Neural cell (in vitro differentiated cells): Measurements from ENCODE around the gene HSPB3.
"Not testable (repeated sequence)": the region's sequence is repeated elsewhere in the genome, so short reads cannot be mapped to it uniquely, and the experiment has no call there.

Source experiments
- EP300 ChIP-seq: fragments of 450-650 bp; conservative IDR thresholded peaks from 2 replicates; pipeline ENCODE4 v1.6.1; 2014; ENCODE audit warnings: antibody characterized with exemption, mild to moderate bottlenecking, moderate library complexity; ENCODE audit not compliant: poor library complexity, severe bottlenecking
- EZH2 ChIP-seq: fragments of 200-600, 300-800 bp; shearing (Covaris generic), sonication (generic); IDR thresholded peaks from 2 replicates; pipeline ENCODE4 v1.6.1; 2014; ENCODE audit warnings: antibody characterized with exemption, low read length, borderline replicate concordance, mild to moderate bottlenecking; ENCODE audit not compliant: insufficient read depth, poor library complexity, severe bottlenecking
- TF ChIP-seq, protein P1 (sequence below): fragments of 450-650 bp; IDR thresholded peaks from 2 replicates; pipeline ENCODE4 v1.5.1; 2014; ENCODE audit warnings: antibody characterized with exemption, mild to moderate bottlenecking, moderate library complexity; ENCODE audit not compliant: poor library complexity, severe bottlenecking
- TF ChIP-seq, protein P2 (sequence below): IDR thresholded peaks from 2 replicates; pipeline ENCODE4 v1.6.1; 2012; ENCODE audit warnings: borderline replicate concordance

DNA sequence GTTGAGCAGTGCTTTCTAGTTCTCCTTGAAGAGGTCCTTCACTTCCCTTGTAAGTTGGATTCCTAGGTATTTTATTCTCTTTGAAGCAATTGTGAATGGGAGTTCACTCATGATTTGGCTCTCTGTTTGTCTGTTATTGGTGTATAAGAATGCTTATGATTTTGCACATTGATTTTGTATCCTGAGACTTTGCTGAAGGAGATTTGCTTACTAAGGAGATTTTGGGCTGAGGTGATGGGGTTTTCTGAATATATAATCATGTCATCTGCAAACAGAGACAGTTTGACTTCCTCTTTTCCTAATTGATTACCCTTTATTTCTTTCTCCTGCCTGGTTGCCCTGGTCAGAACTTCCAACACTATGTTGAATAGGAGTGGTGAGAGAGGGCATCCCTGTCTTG lies 30.2 kb downstream of the HSPB3 start:
- TF ChIP-seq EP300, EZH2: not testable (repeated sequence)
- TF ChIP-seq, protein P1, sequence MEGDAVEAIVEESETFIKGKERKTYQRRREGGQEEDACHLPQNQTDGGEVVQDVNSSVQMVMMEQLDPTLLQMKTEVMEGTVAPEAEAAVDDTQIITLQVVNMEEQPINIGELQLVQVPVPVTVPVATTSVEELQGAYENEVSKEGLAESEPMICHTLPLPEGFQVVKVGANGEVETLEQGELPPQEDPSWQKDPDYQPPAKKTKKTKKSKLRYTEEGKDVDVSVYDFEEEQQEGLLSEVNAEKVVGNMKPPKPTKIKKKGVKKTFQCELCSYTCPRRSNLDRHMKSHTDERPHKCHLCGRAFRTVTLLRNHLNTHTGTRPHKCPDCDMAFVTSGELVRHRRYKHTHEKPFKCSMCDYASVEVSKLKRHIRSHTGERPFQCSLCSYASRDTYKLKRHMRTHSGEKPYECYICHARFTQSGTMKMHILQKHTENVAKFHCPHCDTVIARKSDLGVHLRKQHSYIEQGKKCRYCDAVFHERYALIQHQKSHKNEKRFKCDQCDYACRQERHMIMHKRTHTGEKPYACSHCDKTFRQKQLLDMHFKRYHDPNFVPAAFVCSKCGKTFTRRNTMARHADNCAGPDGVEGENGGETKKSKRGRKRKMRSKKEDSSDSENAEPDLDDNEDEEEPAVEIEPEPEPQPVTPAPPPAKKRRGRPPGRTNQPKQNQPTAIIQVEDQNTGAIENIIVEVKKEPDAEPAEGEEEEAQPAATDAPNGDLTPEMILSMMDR = not testable (repeated sequence)
- TF ChIP-seq, protein P2, sequence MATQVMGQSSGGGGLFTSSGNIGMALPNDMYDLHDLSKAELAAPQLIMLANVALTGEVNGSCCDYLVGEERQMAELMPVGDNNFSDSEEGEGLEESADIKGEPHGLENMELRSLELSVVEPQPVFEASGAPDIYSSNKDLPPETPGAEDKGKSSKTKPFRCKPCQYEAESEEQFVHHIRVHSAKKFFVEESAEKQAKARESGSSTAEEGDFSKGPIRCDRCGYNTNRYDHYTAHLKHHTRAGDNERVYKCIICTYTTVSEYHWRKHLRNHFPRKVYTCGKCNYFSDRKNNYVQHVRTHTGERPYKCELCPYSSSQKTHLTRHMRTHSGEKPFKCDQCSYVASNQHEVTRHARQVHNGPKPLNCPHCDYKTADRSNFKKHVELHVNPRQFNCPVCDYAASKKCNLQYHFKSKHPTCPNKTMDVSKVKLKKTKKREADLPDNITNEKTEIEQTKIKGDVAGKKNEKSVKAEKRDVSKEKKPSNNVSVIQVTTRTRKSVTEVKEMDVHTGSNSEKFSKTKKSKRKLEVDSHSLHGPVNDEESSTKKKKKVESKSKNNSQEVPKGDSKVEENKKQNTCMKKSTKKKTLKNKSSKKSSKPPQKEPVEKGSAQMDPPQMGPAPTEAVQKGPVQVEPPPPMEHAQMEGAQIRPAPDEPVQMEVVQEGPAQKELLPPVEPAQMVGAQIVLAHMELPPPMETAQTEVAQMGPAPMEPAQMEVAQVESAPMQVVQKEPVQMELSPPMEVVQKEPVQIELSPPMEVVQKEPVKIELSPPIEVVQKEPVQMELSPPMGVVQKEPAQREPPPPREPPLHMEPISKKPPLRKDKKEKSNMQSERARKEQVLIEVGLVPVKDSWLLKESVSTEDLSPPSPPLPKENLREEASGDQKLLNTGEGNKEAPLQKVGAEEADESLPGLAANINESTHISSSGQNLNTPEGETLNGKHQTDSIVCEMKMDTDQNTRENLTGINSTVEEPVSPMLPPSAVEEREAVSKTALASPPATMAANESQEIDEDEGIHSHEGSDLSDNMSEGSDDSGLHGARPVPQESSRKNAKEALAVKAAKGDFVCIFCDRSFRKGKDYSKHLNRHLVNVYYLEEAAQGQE = not testable (repeated sequence)
